HG03558 (cell line): ENCODE data around the gene SUPT6H.
A peak's percentile ranks its signal among the peaks of the same experiment; 100 is the strongest.

Experiments
- ATAC-seq: cut with Tn5 transposase; IDR thresholded peaks from one replicate; pipeline ENCODE4 v1.9.1; 2021; ENCODE audit warnings: moderate number of reproducible peaks; ENCODE audit not compliant: unreplicated experiment; ENCODE audit errors: extremely low read depth

SUPT6H gene

DNA sequence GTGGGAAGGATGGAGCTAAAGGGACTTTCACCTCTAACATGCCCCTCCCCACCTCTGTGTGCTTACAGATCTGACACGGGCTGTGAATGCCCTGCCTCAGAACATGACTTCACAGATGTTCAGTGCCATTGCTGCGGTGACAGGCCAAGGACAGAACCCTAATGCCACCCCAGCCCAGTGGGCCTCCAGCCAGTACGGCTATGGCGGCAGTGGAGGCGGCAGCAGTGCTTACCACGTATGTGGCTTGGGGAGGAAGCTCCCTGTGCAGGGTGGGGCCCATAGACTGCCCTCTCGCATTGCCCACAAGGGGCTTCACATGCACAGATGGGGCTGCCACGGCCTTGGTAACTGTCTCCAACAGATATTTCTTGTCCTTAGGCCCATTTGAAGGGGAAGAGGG, 38.3 kb downstream of the SUPT6H start:
- no peak for ATAC-seq

- ATAC-seq, result no peak
Observed at GRCh38 chr17:28700830-28701492, 39.0 kb downstream of the SUPT6H start.

DNA sequence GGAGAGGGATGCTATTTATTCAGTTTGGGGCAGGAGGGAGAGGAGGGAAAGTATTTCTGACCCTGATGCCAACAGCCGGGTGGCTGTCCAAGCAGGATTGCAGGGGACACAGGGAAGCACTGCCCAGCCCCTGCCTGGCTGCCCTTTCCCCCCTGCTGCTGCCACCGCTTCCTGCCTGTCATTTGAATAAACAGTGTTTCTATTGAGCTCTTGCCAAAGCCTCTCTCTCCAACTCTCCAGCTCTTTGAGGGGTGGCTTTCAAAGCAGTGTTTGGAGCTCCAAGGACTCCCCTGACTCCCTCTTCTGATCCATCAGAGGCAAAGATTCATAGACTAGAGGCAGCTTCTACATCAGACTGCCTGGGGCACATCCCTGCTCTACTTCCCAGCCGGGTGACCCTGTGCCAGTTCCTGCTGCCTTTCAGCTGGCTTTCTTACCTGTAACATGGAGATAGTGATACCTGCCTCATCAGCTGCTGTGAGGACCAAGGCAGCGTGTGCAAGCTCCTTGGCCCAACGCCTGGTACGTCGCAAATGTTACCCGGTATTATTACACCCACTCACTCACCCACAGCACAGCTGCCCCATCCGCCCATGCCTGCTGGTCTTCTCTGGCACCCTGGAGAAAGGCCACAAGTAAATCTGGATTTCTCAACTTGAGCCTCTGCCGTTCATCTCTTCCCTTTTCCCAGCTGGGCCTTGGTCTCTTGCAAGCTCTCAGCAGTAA, 40.2 kb downstream of the SUPT6H start:
- no peak for ATAC-seq

- no peak for ATAC-seq
Observed at GRCh38 chr17:28702752-28703150, 40.7 kb downstream of the SUPT6H start.

DNA sequence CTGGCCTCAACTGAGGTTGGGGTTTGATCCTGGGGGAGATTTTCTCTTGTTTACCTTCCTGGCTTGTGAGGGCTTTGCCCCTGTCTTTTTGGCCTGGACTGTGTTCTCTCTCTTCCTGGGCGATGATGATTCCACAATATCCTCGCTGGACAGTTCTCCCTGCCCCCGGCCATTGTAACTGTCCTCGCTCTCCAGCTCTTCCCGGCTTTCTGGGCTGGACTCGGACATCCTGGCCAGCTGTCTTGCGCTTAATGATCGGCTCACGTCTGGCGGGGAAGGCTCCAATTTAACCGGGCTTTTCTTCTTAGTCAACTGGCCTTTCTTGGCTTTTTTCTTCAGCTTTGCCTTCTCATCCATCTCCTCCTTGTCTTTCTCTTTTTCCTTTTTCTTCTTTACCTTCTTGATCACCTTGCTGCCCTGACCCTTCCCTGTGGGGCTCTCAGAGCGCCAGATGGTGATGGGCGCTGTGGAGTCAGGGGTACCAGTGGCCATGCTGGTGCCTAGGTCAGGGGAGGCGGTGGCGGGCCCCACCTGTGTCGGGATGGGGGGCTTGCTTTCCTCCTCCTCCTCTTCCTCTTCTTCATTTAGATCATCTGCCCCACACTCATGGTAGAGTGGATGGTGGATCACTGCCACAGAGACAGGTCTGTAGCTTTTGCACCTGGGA, 41.7 kb downstream of the SUPT6H start:
- ATAC-seq, result no peak

DNA sequence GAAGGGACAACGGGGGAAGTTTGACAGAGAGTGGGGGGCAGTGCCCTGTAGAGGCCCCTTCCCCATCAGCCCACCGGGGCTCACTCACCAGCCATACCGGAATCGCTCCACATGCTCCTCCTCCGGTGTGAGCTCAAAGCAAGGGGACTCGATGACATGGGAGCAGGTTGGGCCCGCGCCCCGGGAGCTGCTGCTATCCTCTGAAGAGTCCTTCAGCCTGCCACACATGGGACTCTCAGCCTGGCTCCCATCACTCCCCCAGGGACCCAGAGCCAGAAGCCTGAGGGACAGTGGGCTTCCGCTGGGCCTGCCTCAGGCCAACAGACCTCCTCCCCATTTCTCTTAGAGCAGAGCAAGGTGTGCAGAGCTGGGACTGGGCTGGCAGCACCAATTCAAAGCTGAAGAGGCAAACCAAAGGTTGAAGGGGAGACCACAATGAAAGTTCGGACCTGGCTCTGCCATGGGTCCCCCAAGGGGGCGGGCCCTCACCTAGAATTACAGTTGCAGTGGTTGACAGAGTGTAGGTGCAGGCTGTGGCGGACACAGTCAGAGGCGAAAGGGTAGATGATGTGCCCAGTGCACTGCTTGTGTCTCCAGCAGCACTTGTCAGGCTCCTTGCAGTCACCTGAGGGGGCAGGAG, 42.3 kb downstream of the SUPT6H start:
- ATAC-seq, result no peak

GRCh38 chr17:28705074-28705659, 43.2 kb downstream of the SUPT6H start:
- no peak for ATAC-seq

GRCh38 chr17:28705728-28706334, 43.8 kb downstream of the SUPT6H start:
- no peak for ATAC-seq

GRCh38 chr17:28706471-28707338, 44.7 kb downstream of the SUPT6H start:
- no peak for ATAC-seq

- no peak for ATAC-seq
Observed at GRCh38 chr17:28707339-28707720, 45.3 kb downstream of the SUPT6H start.

DNA sequence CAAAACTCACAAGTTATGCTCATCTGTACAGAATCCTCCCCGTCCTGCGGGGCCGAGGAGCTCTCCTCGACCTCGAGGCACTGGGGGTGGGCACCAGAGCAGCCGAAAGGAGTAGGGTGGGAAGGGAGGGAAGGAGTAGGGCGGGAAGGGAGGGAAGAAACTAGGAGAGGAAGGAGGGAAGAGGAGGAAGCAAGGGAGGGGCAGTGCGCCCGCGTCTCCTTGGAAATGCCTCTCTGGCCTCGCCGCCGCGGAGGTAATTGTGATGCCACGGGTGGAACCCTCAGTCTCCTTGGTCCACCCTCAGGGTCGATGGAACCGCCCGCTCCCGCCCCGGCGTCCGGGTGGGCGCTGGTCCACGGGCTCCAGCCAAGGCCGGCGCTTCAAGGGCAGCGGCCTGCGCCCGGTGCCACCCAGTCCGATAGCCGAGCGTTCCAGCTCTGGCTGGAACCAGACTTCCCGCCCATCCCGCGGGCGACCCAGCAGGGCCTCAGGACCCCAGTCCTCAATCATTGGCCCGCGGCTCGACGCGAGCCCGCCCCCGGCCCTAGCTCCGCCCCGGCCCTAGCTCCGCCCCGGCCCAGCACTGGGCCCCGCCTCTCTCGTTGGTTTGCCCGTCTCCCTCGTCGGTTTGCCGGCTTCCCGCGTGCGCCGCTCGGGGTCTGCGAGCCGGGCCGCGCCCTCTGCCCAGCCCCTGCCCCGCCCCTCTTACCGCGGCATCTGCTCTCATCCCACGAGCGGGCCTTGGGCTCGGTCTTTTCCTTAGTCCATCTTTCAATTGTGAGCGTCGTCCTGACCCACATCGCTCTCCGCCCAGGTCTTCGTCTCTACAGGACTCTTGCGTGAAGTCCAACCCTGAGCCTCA, 49.1 kb downstream of the SUPT6H start:
- peak; percentile 41 for ATAC-seq

DNA sequence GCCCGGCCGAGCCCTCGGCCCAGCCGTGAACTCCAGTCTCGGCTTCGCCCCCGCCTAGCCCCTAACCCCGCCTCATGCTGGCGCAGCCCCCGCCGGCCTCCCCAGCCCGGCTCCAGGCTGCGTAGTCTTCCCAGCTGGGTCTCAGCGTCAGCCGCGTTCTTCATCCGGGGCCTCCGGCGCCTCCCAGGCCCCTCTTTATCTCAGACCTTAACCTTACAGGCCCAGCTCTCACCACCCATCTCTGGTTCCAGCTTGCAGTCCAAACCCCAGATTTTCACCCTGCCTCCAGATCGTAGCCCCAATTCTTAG, 49.7 kb downstream of the SUPT6H start, which contains the start of gene PROCA1:
Gene PROCA1, minus strand, starts transcription at position 166 of the 309 bp plus-strand sequence. CDS start 228 bp downstream, outside the sequence.
- ATAC-seq, result no peak

GRCh38 chr17:28712032-28712704, 50.2 kb downstream of the SUPT6H start:
- ATAC-seq, result no peak

DNA sequence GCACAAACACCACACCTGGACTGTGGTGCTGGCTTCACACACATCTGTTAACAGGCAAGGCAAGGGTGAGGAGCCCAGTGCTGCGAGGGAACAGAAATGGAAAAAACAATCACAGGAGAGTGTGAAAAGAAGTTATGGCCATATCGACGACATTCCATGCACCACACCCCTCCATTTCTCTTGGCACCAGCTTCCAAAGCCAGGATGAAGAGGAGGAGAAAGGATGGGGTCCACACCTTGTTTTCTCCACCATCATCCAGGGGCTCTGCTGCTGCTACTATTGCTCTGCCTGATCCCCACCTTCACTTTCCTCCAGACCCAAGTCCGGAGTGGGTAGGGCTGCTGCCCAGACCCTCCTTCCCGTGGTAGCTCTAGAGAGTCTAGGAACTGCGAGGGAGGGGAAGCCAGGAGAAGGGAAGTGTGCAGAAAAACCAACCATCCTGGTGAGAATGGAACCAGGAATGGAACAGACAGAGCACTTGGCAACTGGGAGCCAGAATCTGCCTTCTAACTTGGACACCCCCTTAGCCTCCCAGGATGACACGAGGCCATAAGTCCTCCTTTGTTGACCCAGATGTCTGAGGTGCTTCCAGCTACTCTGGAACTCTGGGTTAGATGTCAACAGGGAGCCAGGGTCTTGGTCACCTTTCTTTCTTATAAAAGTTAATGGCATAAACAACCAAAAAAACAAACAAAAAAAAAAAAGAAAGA, 50.9 kb downstream of the SUPT6H start:
- no peak for ATAC-seq

GRCh38 chr17:28714281-28714680, 52.3 kb downstream of the SUPT6H start:
- no peak for ATAC-seq

DNA sequence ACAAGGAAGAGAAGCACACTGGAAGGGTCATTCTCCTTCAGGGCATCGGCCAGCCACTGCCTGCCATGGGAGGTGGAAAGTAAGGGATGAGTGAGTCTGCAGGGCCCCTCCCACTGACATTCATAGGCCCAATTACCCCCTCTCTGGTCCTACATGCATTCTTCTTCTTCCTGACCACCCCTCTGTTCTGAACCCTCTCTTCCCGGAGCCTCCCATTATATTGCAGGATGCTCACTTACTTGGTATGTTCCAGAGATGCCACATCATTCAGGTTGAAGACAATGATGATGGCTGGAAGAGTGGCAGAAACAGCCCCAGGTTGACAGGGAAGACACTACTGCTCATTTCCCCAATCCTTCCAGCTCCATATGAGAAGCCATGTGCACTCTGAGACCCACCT, 53.2 kb downstream of the SUPT6H start:
- no peak for ATAC-seq
